Spleen (tissue), 11 donors: ENCODE results near the gene PPP1R14B. TPM values are rescaled to one million over a fixed set of nuclear protein-coding genes. Genes with fewer than 3 reads are reported as not detected.
A peak's percentile ranks its signal among the peaks of the same experiment; 100 is the strongest.

Source experiments
- DNase-seq: peaks from one replicate; pipeline ENCODE4 v3.0.0-alpha.2; 2020
- H3K27ac ChIP-seq, 8 donors: fragments of 200-600 bp; sonication (generic) in 7 of 8; 1 replicate in 4 of 8; 2 replicates in 4 of 8; pipeline versions ENCODE4 v1.5.0 to v1.8.0; 2016 to 2021; ENCODE audit warnings: inconsistent platforms in 4 of 8, mild to moderate bottlenecking in 4 of 8, moderate library complexity in 1 of 8
- H3K27me3 ChIP-seq, 7 donors: fragments of 200-600 bp; sonication (generic) in 6 of 7; replicated peaks in 1 of 7; 1 replicate in 4 of 7; 2 replicates in 3 of 7; pipeline versions ENCODE4 v1.5.0 to v1.8.0; 2016 to 2021; ENCODE audit warnings: inconsistent platforms in 3 of 7, mild to moderate bottlenecking in 1 of 7
- H3K36me3 ChIP-seq, 6 donors: fragments of 200-600 bp; sonication (generic) in 5 of 6; 1 replicate in 4 of 6; 2 replicates in 2 of 6; pipeline versions ENCODE4 v1.5.0 to v1.8.0; 2016 to 2021; ENCODE audit warnings: inconsistent platforms in 2 of 6
- H3K4me1 ChIP-seq, 6 donors: fragments of 200-600 bp; sonication (generic) in 5 of 6; 1 replicate in 3 of 6; 2 replicates in 3 of 6; pipeline versions ENCODE4 v1.5.0 to v1.8.0; 2016 to 2021; ENCODE audit warnings: inconsistent platforms in 3 of 6
- H3K4me3 ChIP-seq, 8 donors: fragments of 200-600 bp; sonication (generic) in 7 of 8; 1 replicate in 4 of 8; 2 replicates in 4 of 8; pipeline versions ENCODE4 v1.5.0 to v1.8.0; 2016 to 2021; ENCODE audit warnings: inconsistent platforms in 4 of 8, mild to moderate bottlenecking in 4 of 8, moderate library complexity in 2 of 8
- H3K9me3 ChIP-seq, 8 donors: fragments of 200-600 bp; sonication (generic) in 7 of 8; 1 replicate in 4 of 8; 2 replicates in 4 of 8; pipeline versions ENCODE4 v1.5.0 to v1.8.0; 2016 to 2021; ENCODE audit warnings: inconsistent platforms in 4 of 8
- POLR2A ChIP-seq, 3 donors: fragments of 450-650 bp; IDR thresholded peaks; one replicate each; pipeline ENCODE4 v1.5.1; 2017; ENCODE audit warnings: antibody characterized with exemption in 3 of 3, mild to moderate bottlenecking in 1 of 3
- POLR2AphosphoS5 ChIP-seq, 3 donors: sonication (generic); formaldehyde crosslinking; IDR thresholded peaks; one replicate each; pipeline ENCODE4 v1.5.1; 2017; ENCODE audit warnings: antibody characterized with exemption in 3 of 3
- WGBS, 5 donors: extraction: QIAGEN DNeasy Blood & Tissue Kit in 3 of 5; methylation state at CpG; one replicate each; pipeline versions ENCODE4 v1.1.5 to v1.1.7; 2013 to 2018; 5-methylcytosine and 5-hydroxymethylcytosine counted together
- intact Hi-C: fragments of 100-400 bp; cut with DNase I; formaldehyde crosslinking; loops from one replicate; pipeline ENCODE4 v1.15.0; 2023; ENCODE audit warnings: low total_unique reads
- polyA plus RNA-seq, 3 donors: library from polyadenylated mRNA; stranded (reverse); fragments of 200-250 nt; gene quantifications; one replicate each; pipeline ENCODE4 v1.2.1, GENCODE V29; 2013
- total RNA-seq, 7 donors: library from RNA; depleted of rRNA in 3 of 7; stranded (reverse); fragments of >200 nt in 3 of 7; fragmentation: NEBNext Ultra II Directional in 4 of 7; extraction: Animal tissue kit (Norgen Biotek cat#: 25700) in 4 of 7; gene quantifications; one replicate each; pipeline versions ENCODE4 v1.1.0 to v1.2.1, GENCODE V29; 2016 to 2021
- TF ChIP-seq, protein P1 (sequence below), 11 experiments: fragments of 200-600 bp in 7 of 11; fragments of 450-650 bp in 4 of 11; sonication (generic) in 4 of 11; IDR thresholded peaks in 8 of 11; conservative IDR thresholded peaks in 3 of 11; 1 replicate in 7 of 11; 2 replicates in 4 of 11; pipeline versions ENCODE4 v1.4.0 to v1.8.0; 2016 to 2021; ENCODE audit warnings: antibody characterized with exemption in 11 of 11, inconsistent platforms in 4 of 11, mild to moderate bottlenecking in 1 of 11
- donor health status: healthy with polysubstance abuse.
- donor health status: DM: no; HTN: no; CAD: no; lungs with moderate emphysema.
- donor health status: DM: no; HTN: no; CAD: no.
- donor health status: Bipolar disorder and iron deficiency.
- donor health status: healthy.
- donor health status: DM: no; HTN: no; CAD: no.
- donor health status: DM: yes; HTN: yes; CAD: no.

The PPP1R14B gene
- total and polyA plus RNA-seq, 10 donors: 47.6 to 190 (median 83.6) TPM

DNA sequence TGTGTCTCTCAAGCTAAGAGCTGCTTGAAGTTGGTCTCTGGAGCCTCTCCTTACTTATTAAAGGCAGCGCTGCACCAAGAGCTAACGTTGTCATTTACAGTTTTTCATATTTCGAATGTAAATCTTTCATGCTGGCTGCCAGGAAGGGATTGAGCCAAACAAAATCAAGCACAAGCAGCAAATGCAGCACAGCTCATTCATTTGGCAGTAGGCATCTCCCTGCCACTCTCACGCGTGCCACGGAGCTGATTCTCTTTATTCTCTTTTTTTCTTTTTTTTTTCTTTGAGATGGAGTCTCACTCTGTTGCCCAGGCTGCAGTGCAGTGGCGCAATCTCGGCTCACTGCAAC is 13.8 kb downstream of the PPP1R14B start:
- no peaks in the 10 kb centered on the region for H3K9me3 ChIP-seq
- WGBS, 5 donors: 89 to 96% (median 93%) methylated on average over 8 of the region's 8 CpGs
- H3K4me3 ChIP-seq: no peak overlapping the region
- peak overlapping the region in 1 of 8 donors; percentile 97 for H3K27ac ChIP-seq
- DNase-seq: no peak
- peaks cover 0 to 23% (median 7%) of the 10 kb centered on the region in 6 donors for H3K36me3 ChIP-seq
- H3K27me3 ChIP-seq: no peaks in the 10 kb centered on the region
- intact Hi-C loops: no loop called here
- H3K4me1 ChIP-seq: peaks cover 40 to 91% (median 74%) of the 10 kb centered on the region in 6 donors
- TF ChIP-seq, protein P1, sequence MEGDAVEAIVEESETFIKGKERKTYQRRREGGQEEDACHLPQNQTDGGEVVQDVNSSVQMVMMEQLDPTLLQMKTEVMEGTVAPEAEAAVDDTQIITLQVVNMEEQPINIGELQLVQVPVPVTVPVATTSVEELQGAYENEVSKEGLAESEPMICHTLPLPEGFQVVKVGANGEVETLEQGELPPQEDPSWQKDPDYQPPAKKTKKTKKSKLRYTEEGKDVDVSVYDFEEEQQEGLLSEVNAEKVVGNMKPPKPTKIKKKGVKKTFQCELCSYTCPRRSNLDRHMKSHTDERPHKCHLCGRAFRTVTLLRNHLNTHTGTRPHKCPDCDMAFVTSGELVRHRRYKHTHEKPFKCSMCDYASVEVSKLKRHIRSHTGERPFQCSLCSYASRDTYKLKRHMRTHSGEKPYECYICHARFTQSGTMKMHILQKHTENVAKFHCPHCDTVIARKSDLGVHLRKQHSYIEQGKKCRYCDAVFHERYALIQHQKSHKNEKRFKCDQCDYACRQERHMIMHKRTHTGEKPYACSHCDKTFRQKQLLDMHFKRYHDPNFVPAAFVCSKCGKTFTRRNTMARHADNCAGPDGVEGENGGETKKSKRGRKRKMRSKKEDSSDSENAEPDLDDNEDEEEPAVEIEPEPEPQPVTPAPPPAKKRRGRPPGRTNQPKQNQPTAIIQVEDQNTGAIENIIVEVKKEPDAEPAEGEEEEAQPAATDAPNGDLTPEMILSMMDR (IDR thresholded peaks at IDR 0.05 in 8 of 11, conservative IDR thresholded peaks at IDR 0.05 in 3 of 11): no peak
- TF ChIP-seq POLR2A (IDR thresholded peaks at IDR 0.05): no peak
- TF ChIP-seq POLR2AphosphoS5 (IDR thresholded peaks at IDR 0.05): no peak

DNA sequence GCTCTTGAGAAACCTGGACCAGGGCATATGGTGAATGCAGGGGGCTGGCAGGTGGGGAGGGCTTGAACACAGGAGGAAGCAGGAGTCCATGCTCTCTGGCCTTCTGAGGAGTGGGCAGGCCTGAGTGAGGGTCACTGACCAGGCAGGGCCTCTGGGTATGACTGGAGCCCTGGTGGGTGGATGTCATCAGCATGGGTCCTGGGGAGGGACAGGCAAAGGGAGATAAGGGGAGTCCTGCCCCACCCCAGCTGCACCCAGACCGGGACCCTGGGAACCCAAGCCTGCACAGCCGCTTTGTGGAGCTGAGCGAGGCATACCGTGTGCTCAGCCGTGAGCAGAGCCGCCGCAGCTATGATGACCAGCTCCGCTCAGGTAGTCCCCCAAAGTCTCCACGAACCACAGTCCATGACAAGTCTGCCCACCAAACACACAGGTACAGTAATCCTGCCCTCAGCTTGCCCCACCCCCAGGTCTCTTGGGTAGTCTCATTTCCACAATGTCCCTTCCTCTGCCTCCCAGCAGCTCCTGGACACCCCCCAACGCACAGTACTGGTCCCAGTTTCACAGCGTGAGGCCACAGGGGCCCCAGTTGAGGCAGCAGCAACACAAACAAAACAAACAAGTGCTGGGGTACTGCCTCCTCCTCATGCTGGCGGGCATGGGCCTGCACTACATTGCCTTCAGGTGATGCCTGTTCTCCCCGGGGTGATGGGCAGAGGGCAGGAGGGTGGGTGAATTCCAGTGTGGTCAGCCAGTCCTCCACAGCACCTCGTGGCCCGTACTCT is 14.4 kb downstream of the PPP1R14B start:
- TF ChIP-seq, protein P1 (IDR thresholded peaks at IDR 0.05 in 8 of 11, conservative IDR thresholded peaks at IDR 0.05 in 3 of 11): no peak
- TF ChIP-seq POLR2AphosphoS5 (IDR thresholded peaks at IDR 0.05) (no peak), POLR2A (IDR thresholded peaks at IDR 0.05) (no peak)
- Histone ChIP-seq H3K27ac (peak overlapping the region in 3 of 8 donors; percentile 38 to 97 (median 97)), H3K9me3 (no peaks in the 10 kb centered on the region), H3K4me1 (peaks cover 46 to 91% (median 76%) of the 10 kb centered on the region in 6 donors), H3K27me3 (no peaks in the 10 kb centered on the region), H3K36me3 (peaks cover 0 to 18% (median 2%) of the 10 kb centered on the region in 6 donors), H3K4me3 (no peak overlapping the region)
- WGBS, 5 donors: 87 to 94% (median 92%) methylated on average over 8 to 15 of the region's 15 CpGs
- intact Hi-C loops: no loop called here
- peak; percentile 74 for DNase-seq

DNA sequence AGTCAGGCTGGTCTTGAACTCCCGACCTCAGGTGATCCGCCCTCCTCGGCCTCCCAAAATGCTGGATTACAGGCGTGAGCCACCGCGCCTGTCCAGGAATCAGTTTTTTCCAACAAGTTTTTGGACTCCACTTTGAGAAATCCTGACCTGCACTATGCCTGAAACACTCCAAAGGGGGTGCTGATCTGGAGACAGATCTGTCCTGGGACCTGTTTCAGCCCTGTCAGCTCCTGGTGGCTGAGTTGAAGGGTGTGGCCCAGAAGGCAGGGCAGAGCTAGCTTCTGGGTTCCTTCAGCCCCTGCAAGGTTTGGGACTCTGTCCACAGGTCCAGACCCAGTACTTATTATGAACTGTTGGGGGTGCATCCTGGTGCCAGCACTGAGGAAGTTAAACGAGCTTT is 15.2 kb downstream of the PPP1R14B start:
- DNase-seq: no peak
- H3K9me3 ChIP-seq: no peaks in the 10 kb centered on the region
- intact Hi-C loops: no loop called here
- H3K27me3 ChIP-seq: no peaks in the 10 kb centered on the region
- 79 to 92% (median 87%) methylated on average over 6 to 7 of the region's 7 CpGs for WGBS, 5 donors
- H3K4me1 ChIP-seq: peaks cover 53 to 94% (median 82%) of the 10 kb centered on the region in 6 donors
- peak overlapping the region in 3 of 8 donors; percentile 65 to 87 (median 75) for H3K4me3 ChIP-seq
- TF ChIP-seq POLR2AphosphoS5 (IDR thresholded peaks at IDR 0.05) (no peak), POLR2A (IDR thresholded peaks at IDR 0.05) (no peak)
- TF ChIP-seq, protein P1 (IDR thresholded peaks at IDR 0.05 in 8 of 11, conservative IDR thresholded peaks at IDR 0.05 in 3 of 11): no peak
- H3K27ac ChIP-seq: peak overlapping the region in 6 of 8 donors; percentile 15 to 98 (median 95)
- peaks cover 0 to 14% (median 0%) of the 10 kb centered on the region in 6 donors for H3K36me3 ChIP-seq

DNA sequence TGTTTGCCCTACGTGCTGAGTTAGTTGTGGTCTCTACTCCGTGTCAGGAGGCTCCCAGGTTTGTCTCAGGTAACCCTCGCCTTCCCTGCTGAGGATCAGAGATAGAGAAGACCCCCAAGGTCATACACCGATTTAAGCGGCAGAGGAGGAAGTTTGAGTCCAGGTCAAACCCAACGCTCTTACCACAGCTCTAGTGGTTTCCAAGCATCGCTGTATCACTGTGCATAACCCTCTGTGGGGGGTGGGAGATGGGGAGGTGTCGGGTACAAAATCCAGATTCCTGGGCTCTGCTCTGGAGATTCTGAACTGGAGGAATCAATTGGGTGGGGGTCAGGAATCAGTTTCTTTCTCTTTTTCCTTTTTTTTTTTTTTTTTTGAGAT is 15.8 kb downstream of the PPP1R14B start:
- WGBS, 5 donors: 2 to 6% (median 3%) methylated on average over 7 to 8 of the region's 8 CpGs
- Histone ChIP-seq H3K36me3 (peaks cover 0 to 9% (median 0%) of the 10 kb centered on the region in 6 donors), H3K27me3 (no peaks in the 10 kb centered on the region), H3K4me3 (peak overlapping the region; percentile 45 to 87 (median 67)), H3K4me1 (peaks cover 53 to 93% (median 80%) of the 10 kb centered on the region in 6 donors), H3K9me3 (no peaks in the 10 kb centered on the region), H3K27ac (peak overlapping the region; percentile 78 to 98 (median 96))
- no peak for DNase-seq
- intact Hi-C loops: no loop called here
- TF ChIP-seq POLR2A (IDR thresholded peaks at IDR 0.05) (no peak), POLR2AphosphoS5 (IDR thresholded peaks at IDR 0.05) (no peak)
- TF ChIP-seq, protein P1 (IDR thresholded peaks at IDR 0.05 in 8 of 11, conservative IDR thresholded peaks at IDR 0.05 in 3 of 11): no peak
